HG03520 (cell line): Measurements from ENCODE around the gene P2RX1.

ENCODE experiments used
- ATAC-seq: cut with Tn5 transposase; IDR thresholded peaks from one replicate; pipeline ENCODE4 v1.9.1; 2021; ENCODE audit warnings: mild to moderate bottlenecking, moderate library complexity; ENCODE audit not compliant: unreplicated experiment

Gene P2RX1

DNA sequence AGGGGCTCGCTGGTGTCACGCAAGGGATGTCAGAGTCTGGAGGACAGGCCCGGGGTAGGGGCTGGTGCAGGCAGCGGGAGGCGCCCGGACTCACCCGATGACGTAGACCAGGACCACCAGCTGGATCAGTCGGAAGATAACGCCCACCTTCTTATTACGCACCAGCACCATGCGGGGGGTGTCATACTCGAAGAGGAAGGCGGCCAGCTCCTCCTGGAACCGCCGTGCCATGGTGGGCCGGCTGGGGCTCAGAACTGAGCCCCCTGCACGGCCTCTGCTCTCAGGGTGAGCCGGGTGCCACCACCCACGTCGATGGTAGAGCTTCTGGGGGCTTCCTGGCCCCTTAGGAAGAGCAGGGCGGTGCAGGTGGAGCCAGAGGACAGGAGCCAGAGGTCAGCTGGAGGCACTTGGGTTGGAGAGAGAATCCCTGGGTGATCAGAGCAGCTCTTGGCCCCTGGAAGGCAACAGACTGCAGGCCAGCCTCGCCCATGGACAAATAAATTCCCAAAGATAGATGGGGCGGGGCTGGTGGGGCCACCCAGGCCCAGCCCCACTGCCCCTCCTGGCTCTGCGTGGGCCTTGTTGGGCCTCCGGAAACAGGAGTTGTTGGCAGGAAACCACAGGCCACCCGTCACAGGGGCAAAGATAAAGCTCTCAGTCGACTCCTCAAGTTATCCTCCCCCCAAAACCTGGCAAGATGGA is at the start of gene P2RX1:
Gene P2RX1, minus strand, starts transcription at position 471 of the 702 bp plus-strand sequence. Its CDS starts 240 bp downstream, at position 231.
- ATAC-seq = no peak

DNA sequence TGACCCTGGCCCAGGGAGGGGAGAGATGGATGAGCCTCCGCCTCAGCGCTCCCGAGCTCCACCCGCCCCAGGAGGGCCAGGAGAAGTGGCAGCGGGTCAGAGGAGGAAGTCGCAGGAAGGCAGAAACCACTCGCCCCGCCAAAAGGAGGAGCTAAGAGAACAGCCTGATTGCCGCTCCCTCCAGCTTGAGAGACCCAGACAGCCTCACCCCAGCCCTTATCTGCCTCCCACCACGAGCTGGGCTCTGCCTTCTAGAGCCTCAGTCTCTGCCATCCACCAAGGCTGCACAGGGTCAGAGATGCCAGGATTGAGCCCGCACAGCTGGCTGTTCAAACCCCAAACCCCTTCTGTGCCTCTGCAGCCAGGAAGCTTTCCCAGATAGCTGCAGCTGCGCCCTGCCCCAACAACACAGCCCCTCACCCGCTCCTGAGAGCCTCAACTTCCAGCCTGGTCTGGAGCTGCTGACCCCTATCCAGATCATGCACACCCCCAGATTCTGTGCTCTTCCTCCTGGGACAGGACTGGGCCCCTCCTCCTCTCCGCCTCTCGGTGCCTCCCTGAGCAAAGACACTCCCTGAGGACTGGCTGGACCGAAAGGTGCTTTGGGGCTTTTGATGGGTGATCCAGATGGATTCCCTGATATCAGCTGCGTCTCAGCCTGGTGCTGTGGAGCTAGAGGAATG is 49.0 kb upstream of the P2RX1 start:
- no peak for ATAC-seq

DNA sequence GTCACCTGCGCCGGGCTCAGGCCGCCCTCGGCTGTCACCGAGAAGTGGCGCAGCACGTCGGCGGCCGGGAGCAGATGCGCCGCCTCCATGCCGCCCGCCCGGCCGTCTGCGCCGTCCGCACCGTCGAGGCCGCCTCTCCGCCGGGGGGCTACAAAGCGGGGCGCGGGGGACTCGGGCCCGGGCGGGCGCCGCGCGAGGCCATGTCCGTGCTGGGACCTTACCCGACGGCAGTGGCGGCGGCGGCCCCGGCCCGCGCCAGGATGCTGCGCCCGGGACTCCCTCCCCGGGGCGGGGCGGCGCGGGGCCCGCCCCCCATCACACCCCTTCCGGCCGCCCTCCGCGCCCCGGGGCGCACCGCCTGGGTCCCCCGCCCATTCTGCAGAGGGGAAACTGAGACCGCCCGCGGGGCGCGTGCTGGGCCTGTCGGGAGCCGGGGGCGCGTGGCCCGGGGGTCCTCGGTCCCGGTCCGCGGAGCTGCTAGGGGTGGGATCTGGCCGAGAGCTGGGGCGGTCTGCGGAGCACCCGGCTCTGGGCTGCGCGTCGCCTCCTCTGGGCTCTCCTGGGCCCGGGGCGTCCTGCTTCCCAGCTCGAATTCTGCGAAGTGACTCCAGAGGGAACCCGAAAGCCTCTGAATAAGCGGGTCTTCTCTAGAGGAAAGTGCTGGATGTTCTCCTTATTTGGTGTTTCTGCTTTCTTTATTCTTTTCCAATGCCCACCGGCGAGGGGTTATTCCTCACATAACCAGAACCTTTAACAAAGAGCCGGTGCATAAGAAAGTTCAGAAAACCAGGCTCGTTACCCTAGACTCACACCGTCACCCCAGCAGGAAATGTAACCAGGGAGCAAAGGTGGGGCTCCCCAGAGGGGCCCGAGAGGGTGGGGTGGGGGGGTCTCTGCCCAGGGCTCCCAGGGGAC is 48.2 kb upstream of the P2RX1 start, which contains the start of gene ATP2A3:
Gene ATP2A3, minus strand, starts transcription at position 235 of the 915 bp plus-strand sequence. Its CDS starts 146 bp downstream, at position 89.
- peak; percentile 60 for ATAC-seq

DNA sequence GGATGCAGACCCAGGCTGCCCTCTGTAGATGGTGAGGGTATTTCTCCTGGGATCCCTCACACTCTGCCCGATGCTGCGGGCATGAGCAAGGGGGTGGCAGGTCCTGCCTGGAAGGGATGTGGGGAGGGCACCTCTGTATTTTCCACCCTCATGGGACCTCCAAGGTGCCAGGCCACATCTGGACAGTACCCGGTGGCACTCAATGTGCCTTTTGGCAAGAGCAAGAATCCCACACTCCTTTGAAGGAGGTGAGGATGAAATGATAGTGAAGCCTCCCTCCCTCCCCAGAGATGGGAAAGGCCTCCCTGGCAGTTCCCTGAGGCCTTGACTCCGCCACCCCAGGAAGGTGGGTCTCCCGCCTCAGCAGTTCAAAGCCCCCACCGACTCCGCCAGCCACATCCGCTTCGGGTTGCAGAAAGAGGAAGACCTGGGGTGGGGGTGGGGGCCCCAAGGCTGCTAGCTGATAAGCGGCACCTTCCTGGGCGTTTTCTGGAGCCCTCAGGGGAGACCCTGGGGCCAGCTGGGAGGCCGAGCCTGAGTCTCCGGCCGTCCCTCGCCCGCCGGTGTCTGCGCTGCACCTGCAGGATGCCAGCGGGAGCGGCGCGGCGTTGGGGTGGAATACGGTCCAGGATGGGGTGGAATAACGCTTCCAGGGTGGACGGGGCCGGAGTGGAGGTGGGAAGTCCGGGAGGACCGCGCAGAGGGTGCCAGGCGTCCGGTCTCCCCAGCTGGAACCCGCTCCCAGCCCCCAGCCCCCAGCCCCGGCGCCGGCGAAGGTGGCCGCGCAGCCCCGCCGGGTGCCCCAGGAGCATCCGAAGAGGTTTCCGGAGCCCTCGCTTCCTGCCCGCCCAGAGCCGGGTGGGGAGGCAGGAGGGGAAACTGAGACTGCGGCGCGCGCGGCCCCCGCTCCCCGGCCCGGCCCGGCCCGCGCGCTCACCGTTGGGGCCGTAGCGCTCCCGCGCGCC is 47.3 kb upstream of the P2RX1 start:
- peak; percentile 5 for ATAC-seq

DNA sequence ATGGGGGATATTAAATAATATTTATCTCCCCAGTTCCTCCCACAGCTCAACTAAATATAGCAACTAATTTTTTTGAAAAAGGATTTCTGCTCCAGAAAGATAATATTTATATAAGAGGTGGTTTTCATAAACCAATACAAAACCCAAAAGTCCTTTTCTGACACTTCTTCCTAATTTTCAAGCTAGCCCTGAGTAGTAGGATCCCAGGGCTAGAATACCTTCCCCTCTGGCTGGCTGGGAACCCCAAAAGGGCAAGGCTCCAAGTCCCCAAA is 46.6 kb upstream of the P2RX1 start:
- ATAC-seq = no peak

DNA sequence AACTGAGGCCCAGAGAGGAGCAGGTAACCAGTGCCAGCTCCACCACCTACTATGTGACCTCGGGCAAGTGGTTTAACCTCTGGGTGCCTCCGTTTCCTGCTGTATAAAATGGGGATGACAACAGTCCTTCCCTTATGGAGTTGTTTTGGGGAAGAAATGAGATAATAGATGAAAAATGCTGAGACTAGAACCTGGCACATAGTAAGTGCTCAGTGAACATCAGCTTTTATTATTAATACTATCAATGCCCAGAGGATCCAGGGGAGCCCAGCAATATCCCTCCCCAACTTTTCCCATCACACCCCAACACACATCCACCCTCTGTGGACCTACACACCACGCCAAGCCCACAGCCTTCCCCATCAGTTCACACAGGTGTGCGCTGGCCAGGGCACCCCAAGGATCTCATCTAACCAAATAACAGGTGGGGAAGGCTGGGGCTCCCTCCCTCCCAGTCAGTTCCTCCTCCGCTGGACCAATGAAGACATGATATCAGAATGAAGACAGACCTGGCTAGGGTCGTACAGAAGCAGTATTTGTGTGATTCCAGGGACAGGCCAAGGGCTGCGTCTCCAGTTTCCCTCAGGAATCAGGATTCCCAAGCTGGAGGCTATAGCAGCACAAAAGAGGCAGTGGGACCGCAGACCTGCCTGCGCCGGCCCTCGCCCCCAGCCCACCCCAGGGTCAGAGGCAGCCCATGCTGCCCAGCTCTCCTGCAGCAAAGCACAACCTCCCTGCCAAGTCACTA is 46.1 kb upstream of the P2RX1 start:
- ATAC-seq = no peak

DNA sequence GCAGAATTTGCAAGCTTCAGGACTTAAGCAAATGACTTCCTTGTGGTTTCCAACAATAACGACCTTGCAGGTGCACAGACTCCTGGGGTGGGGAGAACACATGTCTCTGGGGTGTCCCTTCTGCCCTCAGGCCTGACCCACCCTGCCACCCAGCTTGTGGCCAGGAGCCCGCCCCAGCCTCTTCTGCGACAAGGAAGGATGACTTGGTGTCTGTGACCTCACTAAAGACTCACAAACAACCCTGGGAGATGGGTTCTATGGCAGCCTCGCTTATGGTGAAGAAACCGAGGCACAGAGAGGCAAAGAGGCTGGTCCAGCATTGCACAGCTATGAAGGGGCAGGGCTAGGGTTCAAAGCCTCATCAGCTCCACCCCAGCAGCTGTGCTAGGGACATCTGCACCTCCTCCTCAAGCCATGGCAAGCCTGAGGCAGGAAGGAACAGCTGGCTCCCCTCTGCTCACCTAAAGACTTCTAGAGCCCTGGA is 45.3 kb upstream of the P2RX1 start:
- no peak for ATAC-seq

DNA sequence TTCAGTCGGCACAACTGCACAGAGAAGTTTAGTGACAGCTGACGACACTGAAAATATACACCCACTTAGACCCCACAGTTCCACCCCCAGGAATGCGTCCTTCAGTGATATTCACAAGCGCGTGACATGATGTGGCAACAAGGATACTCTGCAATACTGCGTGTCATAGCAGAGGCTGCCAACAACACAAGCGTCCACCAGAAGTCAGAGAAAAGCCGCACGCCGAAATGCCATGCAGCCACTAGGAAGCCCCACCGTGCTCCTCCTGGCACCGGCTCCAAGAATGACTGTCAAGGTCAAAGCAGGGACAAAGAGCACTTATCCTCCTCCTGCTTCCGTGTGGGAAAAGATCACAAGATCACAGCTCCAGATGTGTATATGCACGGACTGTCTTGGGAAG is 44.5 kb upstream of the P2RX1 start:
- no peak for ATAC-seq

DNA sequence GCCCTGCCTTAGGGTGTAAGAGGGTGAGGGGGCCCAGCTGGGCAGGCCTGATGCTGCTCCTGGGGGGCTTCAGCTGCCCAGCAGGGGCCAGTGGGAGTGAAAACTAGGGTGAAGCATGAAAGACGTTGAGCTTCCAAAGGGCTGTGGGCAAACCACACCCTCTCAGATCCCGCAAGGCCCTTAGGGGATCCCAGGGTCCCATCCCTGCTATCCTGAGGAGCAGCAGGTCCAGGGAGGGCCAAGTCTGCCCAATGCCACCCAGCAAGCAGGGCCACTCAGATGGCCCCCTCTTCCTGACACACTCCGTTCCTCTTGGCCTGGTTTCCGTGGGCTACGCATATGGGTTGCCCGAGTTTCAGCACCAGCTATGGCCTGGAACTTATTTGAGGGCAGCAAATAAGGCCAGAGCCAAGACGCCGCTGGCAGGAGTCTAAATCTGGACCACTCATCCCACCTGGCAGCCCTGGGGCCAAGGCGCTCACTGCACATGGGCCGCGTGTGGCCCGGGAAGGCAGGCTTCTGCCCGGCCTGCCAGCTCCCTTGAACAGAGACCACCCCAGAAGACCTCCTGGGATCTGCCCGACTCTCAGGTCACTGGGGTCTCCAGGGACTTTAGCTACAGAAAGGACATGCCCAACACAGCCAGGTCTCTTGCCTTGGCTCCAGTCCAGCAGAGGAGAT is 43.8 kb upstream of the P2RX1 start:
- no peak for ATAC-seq

DNA sequence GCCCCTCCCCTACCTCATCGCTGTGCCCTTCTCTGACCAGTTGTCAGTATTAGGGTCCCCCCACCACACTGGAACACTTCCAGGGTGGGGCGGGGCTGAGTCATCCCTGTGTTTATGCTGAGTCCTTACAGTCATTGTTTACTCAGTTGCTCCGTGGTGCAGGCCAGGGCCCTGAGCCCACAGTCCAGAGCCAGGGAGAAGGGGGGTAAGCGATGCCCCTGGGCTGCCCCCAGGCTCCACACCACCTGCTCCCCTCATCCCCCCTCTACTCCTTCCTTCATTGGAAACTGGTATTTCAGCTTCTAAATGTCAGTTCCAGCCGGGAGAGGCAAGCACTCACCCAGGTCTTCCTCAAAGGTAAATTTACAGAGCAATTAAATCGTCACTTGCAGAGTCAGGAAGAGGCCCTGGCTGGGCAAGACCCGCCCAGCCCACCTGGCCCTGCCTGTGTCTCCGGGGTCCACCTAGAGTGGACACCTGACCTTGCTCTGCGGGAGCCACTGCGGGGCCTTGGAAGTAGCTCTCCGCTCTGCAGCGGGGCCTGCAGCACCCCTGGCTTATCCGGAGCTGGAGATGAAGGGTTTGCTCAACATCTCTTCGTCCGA is 43.1 kb upstream of the P2RX1 start:
- ATAC-seq = no peak

DNA sequence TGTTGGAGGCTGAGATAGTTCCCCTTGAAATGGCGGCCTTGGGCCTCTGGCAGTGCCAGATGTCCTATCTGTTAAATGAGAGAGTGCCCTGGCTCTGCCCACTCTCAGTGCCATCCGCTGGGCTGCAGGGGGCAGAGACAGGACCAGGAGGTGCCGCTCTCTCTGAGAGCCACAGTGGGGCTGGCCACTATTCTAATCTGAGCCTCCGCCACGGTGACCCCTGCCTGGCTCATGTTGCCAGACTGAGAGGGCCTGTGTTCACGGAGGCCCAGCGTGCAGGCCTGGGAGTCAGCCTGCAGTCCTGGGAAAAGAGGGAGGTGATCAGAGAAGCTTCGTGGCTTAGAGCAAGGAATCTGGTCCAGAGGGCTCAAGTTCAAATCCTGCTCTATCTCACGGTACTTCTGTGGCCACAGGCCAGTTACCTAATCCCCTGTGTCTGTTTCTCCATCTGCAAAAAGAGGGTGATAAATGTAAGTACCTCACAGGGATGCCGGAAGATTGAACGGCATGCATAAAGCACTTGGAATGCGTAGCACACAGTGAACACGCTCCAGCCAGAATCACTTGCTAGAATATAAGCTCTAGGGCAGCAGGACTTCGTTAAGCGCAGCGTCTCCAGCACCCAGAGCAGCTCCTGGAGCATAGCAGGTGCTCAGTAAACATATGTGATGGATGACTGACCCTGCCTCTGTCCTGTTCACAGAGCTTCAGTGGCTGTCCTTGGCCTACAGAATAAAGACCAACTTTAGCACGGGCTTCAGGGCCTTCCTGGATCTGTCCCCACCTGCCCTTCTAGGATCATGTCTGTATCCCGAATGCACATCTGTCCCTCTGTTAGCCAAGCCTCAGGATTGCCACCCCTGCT is 41.7 kb upstream of the P2RX1 start:
- no peak for ATAC-seq

DNA sequence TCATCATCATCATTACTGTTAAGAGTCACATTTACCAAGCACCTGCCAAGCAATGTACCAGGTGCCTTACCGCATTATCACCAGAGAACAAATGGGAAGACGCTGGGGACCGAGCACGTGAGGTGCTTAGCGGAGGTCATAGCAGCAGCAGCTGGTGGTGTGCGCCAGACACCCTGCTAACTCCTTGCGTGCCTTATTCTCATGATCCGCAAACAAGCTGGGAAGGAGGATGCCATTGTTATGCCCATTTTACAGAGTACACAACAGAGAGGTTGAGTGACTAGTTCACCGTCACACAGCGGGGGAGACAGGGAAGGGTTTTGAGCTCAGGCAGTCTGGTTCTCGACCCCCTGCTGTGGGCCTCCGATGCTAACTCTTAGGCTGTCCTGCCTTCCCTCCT is 40.7 kb upstream of the P2RX1 start:
- ATAC-seq = no peak

DNA sequence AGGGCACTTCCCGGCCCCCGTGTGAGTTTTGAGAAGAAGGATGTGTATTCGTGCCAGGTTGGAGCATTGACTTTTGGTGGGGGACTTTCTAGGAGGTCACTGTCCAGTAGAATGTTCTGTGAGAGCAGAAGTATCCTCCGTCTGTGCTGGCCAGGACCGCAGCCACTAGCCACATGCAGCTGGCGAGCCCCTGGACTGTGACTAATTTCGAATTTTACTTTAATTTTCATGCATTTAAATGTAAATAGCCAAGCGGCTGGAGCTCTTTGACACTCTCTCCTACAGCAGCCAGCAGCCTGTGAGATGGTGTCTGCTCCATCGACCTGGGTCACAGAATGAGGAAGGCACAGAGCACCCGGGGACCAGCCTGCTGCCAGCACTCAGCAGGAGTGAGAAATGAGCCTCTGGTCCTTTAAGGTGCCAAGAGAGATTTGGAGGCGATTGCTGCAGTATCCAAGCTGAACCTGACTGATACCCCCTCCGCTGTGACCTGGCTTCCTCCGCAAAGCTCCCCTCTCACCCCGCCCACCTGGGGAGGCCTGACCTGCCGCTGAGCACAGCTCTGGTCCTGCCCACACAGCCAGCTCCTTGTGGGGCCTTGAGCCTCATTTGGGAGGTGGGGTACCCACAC is 40.2 kb upstream of the P2RX1 start:
- ATAC-seq = no peak

DNA sequence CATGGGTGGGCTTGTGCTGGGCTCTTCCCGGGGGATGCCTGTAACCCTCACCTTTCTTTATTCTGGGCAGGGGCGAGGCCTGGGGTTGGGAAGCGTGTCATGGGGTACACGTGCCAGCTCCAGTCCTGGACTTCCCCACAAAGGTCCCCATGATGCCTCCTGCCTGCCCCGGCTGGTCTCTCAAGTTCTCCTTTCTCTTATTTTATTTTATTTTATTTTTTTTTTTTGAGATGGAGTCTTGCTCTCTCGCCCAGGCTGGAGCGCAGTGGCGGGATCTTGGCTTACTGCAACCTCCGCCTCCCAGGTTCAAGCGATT is 39.4 kb upstream of the P2RX1 start:
- no peak for ATAC-seq

DNA sequence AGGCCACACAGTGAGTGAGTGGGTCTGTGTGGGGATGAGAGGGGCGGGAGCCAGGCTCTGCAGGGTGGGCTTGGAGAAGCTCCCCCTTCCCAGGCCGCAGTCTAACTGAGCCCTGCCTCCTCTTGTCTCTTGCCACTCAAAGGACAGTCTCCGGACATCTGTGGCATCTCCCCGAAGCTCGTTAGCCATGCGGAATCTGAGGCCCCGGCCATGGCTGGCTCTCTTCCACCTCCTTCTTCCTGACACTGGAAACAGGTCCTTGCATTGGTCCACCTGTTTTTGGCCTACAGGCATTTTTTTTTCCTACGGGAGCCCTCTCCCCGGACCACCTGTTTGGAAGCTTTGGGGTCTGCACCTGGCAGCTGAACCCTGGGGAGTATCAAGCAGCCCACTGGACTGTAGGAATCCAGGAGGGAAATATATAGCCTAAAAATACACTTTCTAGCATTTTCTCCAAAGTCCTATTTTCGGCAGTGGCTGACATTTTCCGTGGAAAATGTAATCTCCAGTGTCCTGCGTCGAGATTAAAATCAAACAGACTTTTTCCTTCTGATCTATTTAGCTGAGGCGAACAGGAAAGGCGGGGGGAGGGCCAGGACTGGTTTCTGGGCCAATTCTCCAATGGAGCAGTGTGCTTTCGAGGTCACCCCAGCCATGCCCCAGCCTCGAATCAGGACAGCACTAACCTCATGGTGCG is 38.9 kb upstream of the P2RX1 start:
- ATAC-seq = no peak

DNA sequence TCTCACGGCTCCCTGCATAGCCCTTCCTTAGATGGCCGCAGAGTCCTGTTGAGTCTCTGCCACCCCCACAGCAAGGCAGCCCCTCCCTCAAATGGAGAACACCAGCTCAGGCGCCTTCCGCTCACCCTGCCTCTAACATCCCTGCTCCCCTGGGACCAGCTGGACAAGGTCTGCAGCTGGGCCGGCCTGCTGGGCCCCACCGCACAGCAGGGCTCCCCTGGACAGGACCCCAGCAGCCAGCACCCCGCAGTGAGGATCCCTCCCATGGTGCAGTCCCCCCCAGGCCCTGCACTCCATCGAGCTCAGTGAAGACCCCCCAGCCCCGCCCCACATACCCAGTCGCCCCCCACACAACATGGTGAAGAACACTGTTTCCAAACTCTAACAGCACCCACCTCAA is 37.8 kb upstream of the P2RX1 start:
- ATAC-seq = no peak

DNA sequence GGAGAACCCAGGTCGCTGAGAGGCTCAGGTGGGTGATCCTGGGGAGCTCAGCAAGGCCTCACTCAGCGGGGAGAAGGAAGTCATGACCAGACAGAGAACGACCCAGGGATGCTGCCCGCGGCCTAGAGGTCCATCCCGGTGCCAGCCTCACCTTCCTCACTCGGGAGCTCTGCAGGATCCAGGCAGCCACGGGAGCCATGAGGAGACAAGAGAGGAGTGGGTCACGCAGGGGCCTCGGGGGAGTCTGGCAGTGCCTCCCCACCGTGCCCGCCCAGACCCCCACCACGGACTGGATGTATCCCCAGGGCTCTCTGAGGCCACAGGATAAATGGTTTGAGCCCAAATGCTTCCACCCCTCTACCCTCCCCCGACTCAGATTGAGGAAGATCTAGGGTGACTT is 37.3 kb upstream of the P2RX1 start:
- ATAC-seq = no peak
